GM21390 (cell line): Measurements from ENCODE around the gene IQCC.
"Not testable (repeated sequence)": the region's sequence is repeated elsewhere in the genome, so short reads cannot be mapped to it uniquely, and the experiment has no call there.

Source experiments
- ATAC-seq: cut with Tn5 transposase; IDR thresholded peaks from one replicate; pipeline ENCODE4 v1.9.1; 2021; ENCODE audit not compliant: unreplicated experiment

The IQCC gene

DNA sequence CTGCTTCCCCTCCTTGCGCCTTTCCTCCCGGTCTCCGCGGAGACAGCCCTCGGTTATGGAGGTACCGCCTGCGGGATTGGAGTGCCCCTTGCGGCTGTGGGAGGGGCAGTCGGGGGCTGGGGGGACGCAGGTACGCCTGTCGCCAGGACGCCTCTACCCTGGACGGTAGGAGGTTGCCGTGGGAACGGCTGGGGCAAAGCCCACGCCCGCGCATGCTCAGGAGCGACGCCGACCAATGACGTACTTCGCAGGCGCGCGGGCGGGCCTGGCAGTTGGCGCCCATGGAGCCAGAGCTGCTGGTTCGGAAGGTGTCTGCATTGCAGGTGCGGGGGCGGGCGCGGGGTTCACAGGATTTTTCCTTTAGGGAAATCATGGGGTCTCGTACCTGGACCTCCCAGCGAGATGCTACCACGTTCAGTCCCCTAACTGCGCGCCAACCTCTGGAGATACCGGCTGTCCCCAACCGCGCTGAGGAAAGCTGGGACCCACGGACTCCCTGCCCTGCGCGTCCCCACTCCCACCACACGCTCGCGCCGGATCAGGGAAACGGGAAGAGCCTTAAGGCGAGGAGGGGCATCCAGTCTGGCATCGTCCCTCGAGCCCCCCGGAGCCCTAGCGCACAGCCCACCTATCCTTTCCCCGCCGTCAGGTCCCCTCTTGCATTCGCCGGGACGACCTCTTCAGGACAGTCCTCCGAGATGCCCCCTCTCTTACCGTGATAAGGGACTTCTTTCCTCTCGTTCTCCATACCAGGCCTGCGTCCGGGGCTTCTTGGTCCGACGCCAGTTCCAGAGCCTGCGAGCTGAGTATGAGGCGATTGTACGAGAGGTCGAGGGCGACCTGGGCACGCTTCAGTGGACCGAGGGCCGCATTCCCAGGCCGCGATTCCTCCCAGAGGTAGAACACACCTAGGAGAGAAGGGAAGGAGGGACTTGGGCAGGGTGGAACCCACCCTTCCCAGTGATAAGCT, at the start of gene IQCC:
Gene IQCC (plus strand): TSS at position 271 of the 970 bp plus-strand sequence. CDS start 11 bp downstream, at position 282.
- ATAC-seq, result peak; percentile 40

DNA sequence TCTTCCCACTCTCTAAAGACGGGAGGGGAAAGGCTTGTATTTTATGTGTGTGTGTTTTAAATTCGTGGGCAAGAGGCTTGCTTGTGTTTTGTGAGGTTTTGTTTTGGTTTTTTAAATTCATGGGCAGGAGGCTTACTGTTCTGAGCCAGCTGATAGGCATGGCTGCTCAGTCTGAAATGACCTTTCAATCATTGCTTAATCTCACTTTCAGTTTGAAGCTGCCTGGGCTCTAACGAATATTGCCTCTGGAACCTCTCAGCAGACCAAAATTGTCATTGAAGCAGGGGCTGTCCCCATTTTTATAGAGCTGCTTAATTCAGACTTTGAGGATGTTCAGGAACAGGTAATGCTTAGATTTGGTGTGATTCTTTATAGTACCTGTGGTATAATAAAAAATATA, 46.3 kb upstream of the IQCC start:
- no peak for ATAC-seq

DNA sequence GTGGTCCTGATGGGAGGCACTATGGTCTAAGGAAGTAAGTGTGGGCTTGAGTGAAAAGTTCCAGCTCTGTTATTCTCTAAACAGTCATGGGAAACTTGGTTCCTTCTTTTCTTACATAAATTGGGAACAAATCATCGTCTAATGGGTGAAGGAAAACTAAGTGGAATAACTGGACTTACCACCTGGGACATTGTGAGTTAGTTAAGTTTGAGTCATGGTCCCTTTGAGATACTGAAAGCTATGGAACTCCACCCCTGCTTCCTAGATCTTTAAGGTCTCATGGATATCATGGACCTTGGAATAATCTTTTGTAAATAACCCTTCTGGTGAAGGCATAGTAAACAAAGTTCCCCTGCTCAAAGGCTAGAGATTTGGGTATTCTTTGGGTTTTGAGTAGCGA, 42.1 kb upstream of the IQCC start:
- no peak for ATAC-seq

DNA sequence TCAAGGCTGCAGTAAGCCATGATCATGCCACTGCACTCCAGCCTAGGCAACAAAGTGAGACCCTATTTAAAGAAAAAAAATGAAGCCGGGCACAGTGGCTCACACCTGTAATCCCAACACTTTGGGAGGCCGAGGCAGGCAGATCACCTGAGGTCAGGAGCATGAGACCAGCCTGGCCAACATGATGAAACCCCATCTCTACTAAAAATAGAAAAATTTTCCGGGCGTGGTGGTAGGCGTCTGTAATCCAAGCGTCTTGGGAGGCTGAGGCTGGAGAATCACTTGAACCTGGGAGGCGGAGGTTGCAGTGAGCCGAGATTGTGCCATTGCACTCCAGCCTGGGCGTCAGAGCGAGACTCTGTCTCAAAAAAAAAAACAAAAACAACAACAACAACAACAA, 39.8 kb upstream of the IQCC start:
- ATAC-seq, result not testable (repeated sequence)

DNA sequence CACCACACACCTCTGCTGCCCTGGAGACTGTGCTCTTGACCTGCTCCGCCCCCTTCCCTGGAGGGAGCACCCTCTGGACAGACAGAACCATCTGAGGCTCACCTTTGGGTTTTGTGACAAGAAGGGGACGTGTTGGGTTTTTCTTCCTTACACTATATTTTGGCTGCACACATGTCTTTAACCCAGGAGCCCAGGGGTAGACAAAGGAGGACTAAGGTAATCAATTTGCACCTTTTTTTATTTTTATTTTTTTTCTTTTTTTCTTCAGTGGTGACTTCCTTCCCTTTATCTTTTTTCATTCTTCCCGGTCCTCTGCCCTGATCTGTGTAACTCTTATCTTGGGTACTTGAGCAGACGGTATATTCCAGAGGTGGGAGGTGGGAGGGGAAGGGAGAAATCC, 34.5 kb upstream of the IQCC start:
- ATAC-seq, result no peak

DNA sequence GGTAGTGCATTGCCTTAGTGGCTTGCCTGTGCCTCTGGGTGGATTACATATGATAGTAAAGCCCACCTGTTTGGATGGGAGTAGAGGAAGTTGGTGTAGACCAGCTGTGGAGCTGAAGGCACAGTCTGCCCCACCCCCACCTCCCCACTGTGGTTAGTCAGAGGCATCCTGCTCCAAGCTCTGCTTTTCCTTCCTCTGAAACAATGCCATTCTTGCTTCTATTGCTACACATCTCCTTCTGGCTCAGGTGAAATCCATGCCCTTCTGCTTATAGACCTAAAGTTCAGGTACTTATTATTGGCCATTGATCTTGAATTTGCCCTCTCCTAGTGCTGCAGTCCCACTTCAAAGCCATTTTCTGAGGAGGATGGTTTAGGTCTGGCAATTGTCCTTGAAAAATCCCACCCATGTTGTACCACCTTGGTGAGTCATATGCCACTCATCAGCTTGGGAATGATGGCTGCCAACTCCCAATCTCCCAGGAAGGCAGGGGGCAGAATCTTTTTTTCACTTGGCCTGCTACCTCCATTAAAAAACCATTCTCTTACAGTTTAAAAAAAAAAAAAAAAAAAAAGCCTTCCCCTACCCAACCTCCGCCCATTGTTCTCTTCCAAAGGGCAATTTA, 32.7 kb upstream of the IQCC start:
- no peak for ATAC-seq

DNA sequence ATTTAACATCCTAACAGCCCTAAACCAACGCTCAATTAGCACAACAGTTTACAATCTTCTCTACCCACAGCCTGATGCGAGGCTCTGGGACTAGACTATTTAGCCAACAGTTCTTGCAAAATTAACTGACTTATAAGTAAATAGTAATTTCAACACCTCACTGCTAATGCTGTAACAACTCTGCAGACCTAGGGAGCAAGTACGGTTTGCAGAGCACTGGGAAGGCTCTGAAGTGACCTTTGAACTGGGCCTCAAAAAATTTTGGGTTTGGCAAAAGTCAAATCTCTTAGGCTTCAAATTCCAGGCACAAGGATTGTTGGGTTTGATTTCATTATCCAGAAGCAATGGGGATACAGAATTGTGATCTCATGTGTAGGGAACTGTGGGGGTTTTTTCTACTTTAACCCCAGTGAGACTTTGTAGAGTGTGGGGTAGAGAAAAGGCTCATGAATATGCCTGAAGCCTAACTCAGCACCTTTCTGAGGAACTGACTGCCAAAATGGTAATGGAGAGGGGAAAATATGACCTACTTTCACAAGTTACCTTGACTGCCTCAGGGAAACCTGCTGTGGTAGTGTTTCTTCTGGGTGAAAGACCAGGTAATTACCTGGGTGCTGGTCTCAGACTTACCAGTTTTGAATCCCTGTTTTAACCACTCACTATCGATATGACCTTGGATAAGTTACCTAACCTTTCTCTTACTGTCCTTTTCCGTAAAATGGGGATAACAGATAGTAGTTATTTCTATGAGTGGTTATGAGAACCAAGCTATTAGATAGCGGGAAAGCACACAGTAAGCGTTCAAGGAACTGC, 26.9 kb upstream of the IQCC start:
- no peak for ATAC-seq

DNA sequence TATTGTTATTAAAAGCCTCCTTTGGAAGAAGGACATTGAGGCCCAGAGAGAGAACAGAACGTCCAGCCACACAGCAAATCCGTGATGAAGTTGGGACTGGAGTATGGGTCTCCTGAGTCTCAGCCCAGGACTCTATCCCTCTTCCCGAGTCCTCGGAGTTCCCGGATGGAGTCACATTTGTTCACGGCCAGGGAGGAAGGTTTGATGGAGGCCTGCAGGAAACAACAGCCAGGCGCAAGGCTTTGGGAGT, 26.4 kb upstream of the IQCC start:
- no peak for ATAC-seq

DNA sequence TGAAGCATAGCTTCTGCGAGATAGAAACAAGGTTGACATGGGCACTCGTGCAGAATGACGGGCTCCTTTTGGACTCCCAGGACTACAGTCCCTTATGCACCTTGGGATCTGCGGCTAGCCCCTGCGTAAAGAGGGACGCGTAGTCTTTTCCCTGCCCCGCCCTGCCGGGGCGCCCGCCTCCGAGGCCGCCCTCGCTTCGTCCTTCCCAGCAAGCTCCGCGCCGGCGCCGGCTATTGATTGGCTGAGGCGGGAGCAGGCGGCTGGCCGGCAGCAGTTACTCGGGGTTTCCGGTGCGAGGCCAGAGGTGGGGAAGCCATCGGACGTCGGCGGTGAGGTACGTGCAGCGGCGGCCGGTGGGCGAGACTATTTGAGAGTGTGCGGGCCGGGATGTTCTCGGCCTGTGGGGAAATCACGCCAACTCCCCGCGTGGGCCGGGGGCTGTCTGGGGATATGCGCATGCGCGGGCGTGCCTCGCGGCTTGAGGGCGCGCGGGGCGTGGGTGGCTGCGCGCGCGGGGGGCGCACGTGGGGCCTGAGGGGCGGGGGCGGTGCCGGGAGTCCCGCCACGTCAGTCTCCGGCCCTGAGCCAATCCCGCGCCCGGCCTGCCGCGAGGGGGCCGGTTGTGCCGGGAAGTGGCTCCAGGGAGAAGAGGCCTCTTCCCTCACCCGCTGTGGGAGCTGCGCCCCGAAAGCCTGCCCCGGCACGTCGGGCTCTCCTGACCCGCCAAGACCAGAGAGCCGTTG, 25.9 kb upstream of the IQCC start, which contains the start of gene TXLNA:
Gene TXLNA (plus strand): TSS at position 233 of the 743 bp plus-strand sequence. CDS start 671 bp downstream, outside the sequence.
- peak; percentile 82 for ATAC-seq

DNA sequence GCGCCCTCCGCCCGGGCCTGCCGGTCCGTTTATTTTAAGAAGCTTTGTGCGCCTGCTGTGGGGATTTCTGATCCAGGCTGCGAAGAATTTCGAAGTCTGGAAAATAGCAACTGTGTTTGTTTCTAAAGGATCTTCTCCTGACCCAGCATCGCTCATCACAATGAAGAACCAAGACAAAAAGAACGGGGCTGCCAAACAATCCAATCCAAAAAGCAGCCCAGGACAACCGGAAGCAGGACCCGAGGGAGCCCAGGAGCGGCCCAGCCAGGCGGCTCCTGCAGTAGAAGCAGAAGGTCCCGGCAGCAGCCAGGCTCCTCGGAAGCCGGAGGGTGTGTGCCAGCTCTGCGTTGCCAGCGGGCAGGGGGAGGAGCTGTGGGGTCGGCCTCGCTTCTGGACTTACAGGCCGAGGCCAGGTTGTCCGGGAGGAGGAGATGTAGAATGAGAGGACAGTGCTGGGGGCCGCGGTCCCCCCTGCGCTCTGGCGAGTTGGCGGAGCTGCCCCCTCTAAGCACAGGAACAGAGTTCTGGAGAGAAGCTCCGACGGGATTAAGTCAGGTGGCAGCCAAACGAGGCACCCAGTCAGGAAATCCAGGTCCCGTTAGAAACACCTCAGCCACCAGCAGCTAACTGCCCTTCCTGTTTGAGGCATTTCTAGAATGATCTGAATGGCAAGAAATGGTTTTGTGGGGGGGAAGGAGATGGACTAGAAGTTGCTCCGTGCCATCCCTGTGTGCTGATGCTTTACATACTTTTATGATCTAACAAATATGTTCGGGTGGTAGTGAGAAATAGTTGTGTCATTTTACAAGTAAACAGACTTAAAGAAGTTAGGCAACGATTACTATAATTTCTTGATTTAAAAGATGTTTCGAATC, 25.0 kb upstream of the IQCC start:
- ATAC-seq, result peak; percentile 18

DNA sequence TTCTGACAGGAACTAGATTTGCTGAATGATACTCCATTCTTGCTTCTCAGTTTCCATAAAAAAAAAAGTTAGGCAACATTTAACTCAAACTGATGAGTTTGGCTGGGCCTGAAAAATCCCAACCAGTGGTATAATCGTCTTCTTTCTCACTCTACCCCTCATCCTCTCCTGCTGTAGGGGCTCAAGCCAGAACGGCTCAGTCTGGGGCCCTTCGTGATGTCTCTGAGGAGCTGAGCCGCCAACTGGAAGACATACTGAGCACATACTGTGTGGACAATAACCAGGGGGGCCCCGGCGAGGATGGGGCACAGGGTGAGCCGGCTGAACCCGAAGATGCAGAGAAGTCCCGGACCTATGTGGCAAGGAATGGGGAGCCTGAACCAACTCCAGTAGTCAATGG, 24.4 kb upstream of the IQCC start:
- ATAC-seq, result no peak

DNA sequence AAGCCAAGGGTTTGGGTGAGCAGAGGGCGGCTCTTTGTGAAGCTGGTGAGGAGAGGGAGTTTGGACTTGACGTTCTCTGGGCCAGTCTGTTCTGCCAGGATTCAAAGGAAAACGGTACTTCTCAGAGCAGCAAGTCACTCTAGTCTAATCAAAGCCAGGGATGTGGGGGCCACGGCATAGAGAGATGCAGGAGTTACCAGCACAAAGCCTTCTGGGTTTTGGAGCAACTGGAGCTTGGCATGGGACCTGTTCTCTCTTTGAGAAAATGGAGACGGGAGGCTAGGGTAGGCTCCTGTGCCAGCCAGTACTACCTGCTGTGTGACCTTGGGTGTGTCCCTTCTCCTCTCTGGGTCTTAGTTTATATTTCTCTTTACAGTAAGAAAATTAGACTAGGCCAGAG, 23.9 kb upstream of the IQCC start:
- ATAC-seq, result no peak

DNA sequence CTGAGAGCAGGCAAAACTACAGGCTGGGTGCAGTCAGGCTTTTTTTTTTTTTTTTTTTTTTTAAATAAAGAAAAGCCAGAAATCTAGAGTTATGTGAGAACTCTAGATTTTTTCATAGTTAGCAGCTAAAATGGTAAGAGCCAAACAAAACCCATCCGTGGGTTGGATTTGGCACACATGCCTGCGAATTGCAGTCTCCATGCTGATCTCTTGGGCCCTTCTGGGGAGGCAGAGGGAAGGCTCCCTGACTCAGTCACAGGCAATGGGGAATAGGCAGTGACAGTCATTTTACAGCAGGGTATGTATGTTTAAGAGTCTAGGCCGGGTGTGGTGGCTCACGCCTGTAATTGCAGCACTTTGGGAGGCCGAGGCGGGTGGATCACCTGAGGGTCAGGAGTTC, 23.4 kb upstream of the IQCC start:
- no peak for ATAC-seq

DNA sequence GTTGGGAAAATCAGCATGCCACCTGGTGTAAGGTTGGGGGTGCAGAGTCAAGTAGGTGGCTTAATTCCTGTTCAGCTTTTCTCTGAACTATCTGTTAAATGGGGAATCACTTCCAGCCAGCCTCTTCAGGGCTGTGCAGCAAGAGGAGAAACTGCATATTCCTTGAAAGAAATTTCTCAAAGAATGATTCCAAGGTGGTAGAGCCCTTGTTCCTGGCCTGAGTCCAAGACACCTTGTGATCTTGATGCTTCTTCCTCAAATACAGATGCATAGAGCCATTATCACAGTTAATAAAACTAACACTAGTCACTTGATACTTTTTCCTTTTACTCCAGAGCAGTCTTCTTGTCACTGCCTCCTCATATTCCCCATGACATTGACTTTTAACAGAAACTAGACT, 20.8 kb upstream of the IQCC start:
- ATAC-seq, result no peak

DNA sequence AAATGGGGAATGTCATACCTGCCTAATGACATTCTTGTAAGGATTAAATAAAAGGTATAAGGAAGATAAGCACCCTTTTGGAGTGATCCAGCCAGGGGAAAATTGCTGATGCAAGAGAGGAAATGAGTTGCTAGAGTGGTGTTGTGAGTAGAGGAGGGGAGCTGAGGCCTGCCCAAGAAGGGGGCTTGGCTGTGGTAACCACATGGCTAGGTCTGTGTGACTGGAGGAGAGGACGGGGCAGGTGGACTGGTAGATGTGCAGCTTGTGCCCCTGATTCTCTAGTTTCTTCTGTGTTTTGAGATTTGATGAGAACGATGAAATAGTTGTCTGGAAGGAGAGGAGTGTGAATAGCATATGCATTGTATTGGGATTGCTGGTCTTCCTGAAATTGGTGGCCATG, 19.4 kb upstream of the IQCC start:
- ATAC-seq, result no peak

DNA sequence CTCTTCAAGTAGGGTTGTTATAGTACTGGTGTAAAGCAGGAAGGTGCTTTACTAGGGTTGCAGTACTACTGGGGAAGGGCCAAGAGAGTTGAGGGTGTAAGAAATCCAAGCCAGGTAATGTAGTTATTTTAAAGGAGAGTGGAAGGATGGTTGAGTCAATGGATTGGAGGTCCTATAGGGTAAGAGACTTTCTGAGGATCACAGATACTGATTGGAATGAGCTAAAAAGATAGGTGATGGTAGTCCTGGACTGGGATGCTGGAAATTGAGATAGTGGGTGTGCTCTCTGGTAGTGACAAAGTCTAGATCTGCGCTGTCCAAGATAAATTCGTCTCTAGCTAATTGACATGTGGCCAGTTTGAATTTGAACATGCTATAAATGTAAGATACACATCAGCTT, 19.0 kb upstream of the IQCC start:
- ATAC-seq, result no peak

DNA sequence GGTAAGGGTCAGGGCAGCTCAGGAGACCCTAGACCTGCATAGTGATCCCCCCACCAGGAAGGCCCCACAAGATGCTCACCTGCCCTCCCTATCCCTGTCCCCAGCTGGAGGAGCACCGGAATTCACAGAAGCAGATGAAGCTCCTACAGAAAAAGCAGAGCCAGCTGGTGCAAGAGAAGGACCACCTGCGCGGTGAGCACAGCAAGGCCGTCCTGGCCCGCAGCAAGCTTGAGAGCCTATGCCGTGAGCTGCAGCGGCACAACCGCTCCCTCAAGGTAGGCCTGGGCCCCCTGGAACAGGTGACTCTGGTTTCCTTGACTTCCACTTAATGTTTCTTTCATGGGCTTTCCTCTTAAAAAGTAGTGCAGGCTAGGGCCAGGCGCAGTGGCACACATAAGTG, 17.6 kb upstream of the IQCC start:
- no peak for ATAC-seq

DNA sequence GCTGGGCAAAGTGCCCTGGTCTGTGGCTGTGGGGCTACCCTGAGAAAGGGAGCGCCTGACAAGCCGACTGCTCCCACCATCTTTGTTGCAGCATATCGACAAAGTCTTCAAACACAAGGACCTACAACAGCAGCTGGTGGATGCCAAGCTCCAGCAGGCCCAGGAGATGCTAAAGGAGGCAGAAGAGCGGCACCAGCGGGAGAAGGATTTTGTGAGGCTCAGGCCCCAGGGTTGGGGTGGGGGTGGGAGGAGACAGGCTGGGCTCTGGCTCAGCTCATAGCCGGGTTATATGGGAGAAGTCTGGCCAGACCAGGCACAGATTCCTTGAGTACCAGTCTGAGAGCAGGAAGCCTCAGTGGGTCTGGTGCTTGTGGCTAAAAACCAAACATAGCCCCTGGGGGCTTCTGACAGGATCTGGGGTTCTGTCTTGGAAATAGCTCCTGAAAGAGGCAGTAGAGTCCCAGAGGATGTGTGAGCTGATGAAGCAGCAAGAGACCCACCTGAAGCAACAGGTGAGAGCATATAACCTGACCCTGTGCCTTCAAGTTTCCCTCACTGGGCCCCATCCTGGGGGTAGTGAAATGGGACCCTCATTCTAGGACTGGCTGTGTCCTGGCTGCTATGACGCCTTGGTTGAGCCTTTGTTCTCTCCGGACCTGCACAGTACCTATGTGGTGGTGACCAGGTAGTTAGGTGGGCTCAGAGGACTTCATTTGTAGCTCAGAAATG, 13.1 kb upstream of the IQCC start:
- ATAC-seq, result no peak

DNA sequence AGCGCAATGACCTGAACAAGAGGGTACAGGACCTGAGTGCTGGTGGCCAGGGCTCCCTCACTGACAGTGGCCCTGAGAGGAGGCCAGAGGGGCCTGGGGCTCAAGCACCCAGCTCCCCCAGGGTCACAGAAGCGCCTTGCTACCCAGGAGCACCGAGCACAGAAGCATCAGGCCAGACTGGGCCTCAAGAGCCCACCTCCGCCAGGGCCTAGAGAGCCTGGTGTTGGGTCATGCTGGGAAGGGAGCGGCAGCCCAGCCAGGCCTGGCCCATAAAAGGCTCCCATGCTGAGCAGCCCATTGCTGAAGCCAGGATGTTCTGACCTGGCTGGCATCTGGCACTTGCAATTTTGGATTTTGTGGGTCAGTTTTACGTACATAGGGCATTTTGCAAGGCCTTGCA, 10.5 kb upstream of the IQCC start:
- no peak for ATAC-seq
